Endothelial cell of umbilical vein (primary cell): ENCODE measurements around the gene YTHDF2. TPM values are rescaled to one million over a fixed set of nuclear protein-coding genes. Genes with fewer than 3 reads are reported as not detected.
"Not testable (repeated sequence)": the region's sequence is repeated elsewhere in the genome, so short reads cannot be mapped to it uniquely, and the experiment has no call there.

ENCODE experiments used
- BruUV-seq: library from RNA; stranded (reverse); fragments of 400-500 nt; replicated peaks from 2 replicates; lab custom pipeline; 2021; lab: Mats Ljungman, UMichigan
- CTCF ChIA-PET: fragments of 300-600, 350-600 bp; sonication (Branson Sonifier 250); formaldehyde crosslinking; loops from one replicate; lab custom pipeline; 2021; ENCODE audit warnings: antibody characterized with exemption, inconsistent platforms; lab: Charles Lee
- POLR2A ChIA-PET: fragments of 300-600, 350-600 bp; sonication (Branson Sonifier 250); formaldehyde crosslinking; loops from one replicate; lab custom pipeline; 2021; ENCODE audit warnings: antibody characterized with exemption, inconsistent platforms; lab: Charles Lee
- DNase-seq: peaks from one replicate; pipeline ENCODE4 v3.0.0-alpha.2; 2011; ENCODE audit warnings: low read depth, low spot score
- FAIRE-seq: peaks from 2 replicates; lab custom pipeline; 2011; peaks lifted over from hg19 to GRCh38; lab: Jason Lieb, UNC
- H2AFZ ChIP-seq: 2 replicates; pipeline ENCODE4 v1.6.0; 2012; ENCODE audit warnings: low read depth, low read length, control low read depth, inconsistent platforms
- H3K27ac ChIP-seq: 2 replicates; pipeline ENCODE4 v1.5.1; 2011; ENCODE audit warnings: low read depth, mild to moderate bottlenecking, control low read depth, low read length, moderate library complexity; ENCODE audit not compliant: insufficient read depth
- H3K27me3 ChIP-seq, 2 experiments: 2 replicates each; pipeline versions ENCODE4 v1.6.0 to v1.6.1; 2011; ENCODE audit warnings: low read length in 2 of 2, mixed read lengths in 1 of 2; ENCODE audit not compliant: control insufficient read depth in 2 of 2, insufficient read depth in 2 of 2
- H3K36me3 ChIP-seq, 2 experiments: 2 replicates in 1 of 2; 3 replicates in 1 of 2; pipeline ENCODE4 v1.5.1; 2011; ENCODE audit warnings: low read length in 2 of 2, mild to moderate bottlenecking in 1 of 2, moderate library complexity in 1 of 2; ENCODE audit not compliant: control insufficient read depth in 2 of 2, insufficient read depth in 2 of 2; ENCODE audit errors: extremely low read depth in 1 of 2
- H3K4me1 ChIP-seq: 3 replicates; pipeline ENCODE4 v1.5.1; 2011; ENCODE audit warnings: mild to moderate bottlenecking, low read length; ENCODE audit not compliant: control insufficient read depth, insufficient read depth; ENCODE audit errors: extremely low read depth
- H3K4me2 ChIP-seq: 2 replicates; pipeline ENCODE4 v1.6.1; 2011; ENCODE audit warnings: low read length, control low read depth, mixed read lengths; ENCODE audit not compliant: insufficient read depth
- H3K4me3 ChIP-seq, 3 experiments: fragments of 200-600 bp in 1 of 3; sonication (generic), shearing (Covaris generic) in 1 of 3; replicated peaks in 1 of 3; 2 replicates each; pipeline ENCODE4 v1.5.1; 2011 to 2016; ENCODE audit warnings: control low read depth in 3 of 3, low read length in 3 of 3, mild to moderate bottlenecking in 2 of 3, inconsistent platforms in 1 of 3, low read depth in 1 of 3, moderate library complexity in 1 of 3; ENCODE audit not compliant: insufficient read depth in 1 of 3
- H3K79me2 ChIP-seq: 2 replicates; pipeline ENCODE4 v1.6.0; 2012; ENCODE audit warnings: low read length, inconsistent platforms; ENCODE audit not compliant: control insufficient read depth, insufficient read depth
- H3K9ac ChIP-seq: replicated peaks from 2 replicates; pipeline ENCODE3; 2011; ENCODE audit warnings: low read length, control low read depth; ENCODE audit not compliant: insufficient read depth; ENCODE audit errors: extremely low read depth
- H3K9me1 ChIP-seq: replicated peaks from 3 replicates; pipeline ENCODE4 v1.6.0; 2011; ENCODE audit warnings: mild to moderate bottlenecking, low read length; ENCODE audit not compliant: control insufficient read depth, insufficient read depth; ENCODE audit errors: extremely low read depth
- H3K9me3 ChIP-seq: replicated peaks from 2 replicates; pipeline ENCODE4 v1.5.1; 2012; ENCODE audit warnings: low read length, inconsistent platforms; ENCODE audit not compliant: control insufficient read depth, insufficient read depth
- H4K20me1 ChIP-seq: replicated peaks from 2 replicates; pipeline ENCODE3; 2011; ENCODE audit warnings: mild to moderate bottlenecking, low read length; ENCODE audit not compliant: control insufficient read depth, insufficient read depth; ENCODE audit errors: extremely low read depth
- POLR2A ChIP-seq: IDR thresholded peaks from 2 replicates; pipeline ENCODE4 v1.6.1; 2012; ENCODE audit warnings: low read depth, mild to moderate bottlenecking, control low read depth, low read length
- POLR2AphosphoS5 ChIP-seq: IDR thresholded peaks from 2 replicates; pipeline ENCODE4 v1.6.1; 2012; ENCODE audit warnings: low read depth, mild to moderate bottlenecking, control low read depth, low read length, moderate library complexity; ENCODE audit not compliant: insufficient read depth
- dilution Hi-C: fragments of 300-500 bp; cut with MboI; formaldehyde crosslinking; loops from one replicate; pipeline ENCODE4 v1.15.0; 2019; ENCODE audit warnings: low sequenced_read_pairs; ENCODE audit not compliant: extremely low pct_ligation_motif_present
- intact Hi-C: fragments of 100-400 bp; cut with micrococcal nuclease; formaldehyde crosslinking; loops from one replicate; pipeline ENCODE4 v1.10.0; 2022
- polyA plus RNA-seq, 4 experiments: library from polyadenylated mRNA; depleted of rRNA in 3 of 4; stranded (reverse) in 3 of 4; unstranded in 1 of 4; fragments of >200 nt; gene quantifications; 2 replicates each; pipeline versions ENCODE4 v1.2.1 to v1.2.3, GENCODE V29; 2011 to 2012; ENCODE audit warnings: missing spikeins in 1 of 4
- total RNA-seq: library from RNA; stranded (reverse); gene quantifications from 2 replicates; pipeline ENCODE4 v1.2.3, GENCODE V29; 2021

YTHDF2 gene
- total and polyA plus RNA-seq, 2 donors (not counting 3 experiments of a cell fraction or from before 2014, with no cell fraction given): 72.4 to 105 TPM

- H3K4me3 ChIP-seq, H3K4me1 ChIP-seq, POLR2A ChIA-PET, H4K20me1 ChIP-seq, intact Hi-C loops, FAIRE-seq, H2AFZ ChIP-seq, DNase-seq, H3K27ac ChIP-seq, BruUV-seq, CTCF ChIA-PET, H3K36me3 ChIP-seq, dilution Hi-C loops, H3K9me3 ChIP-seq, H3K27me3 ChIP-seq, H3K9me1 ChIP-seq, H3K9ac ChIP-seq, H3K4me2 ChIP-seq: not testable (repeated sequence)
- peak; percentile 49 for TF ChIP-seq POLR2A
- H3K79me2 ChIP-seq: peaks cover 16% of the 10 kb centered on the region
These were observed 35.2 kb downstream of the YTHDF2 start for GRCh38 chr1:28771921-28772320.

DNA sequence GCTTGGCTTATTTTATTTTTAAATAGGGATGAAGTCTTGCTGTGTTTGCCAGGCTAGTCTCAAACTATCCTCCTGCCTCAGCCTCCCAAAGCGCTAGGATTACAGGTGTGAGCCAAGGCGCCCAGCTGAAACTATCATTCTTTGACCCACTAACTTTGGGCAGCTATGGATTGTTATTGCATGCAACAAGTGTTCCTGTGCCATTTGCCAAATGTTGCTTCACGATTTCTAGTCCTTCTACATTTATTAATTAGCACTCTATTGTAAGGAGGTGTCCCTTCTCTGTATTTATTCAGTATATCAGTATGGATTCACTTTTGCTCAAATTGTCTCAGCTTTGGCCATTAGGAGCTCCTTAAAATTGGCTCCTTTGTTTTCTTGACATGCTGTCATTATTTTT lies 36.4 kb downstream of the YTHDF2 start:
- no peak for TF ChIP-seq POLR2AphosphoS5
- no peaks in the 10 kb centered on the region for H3K27me3 ChIP-seq
- no peaks in the 10 kb centered on the region for H3K9me1 ChIP-seq
- H3K4me3 ChIP-seq: no peak overlapping the region
- H3K4me1 ChIP-seq: no peaks in the 10 kb centered on the region
- no peak overlapping the region for H3K4me2 ChIP-seq
- peaks cover 10% of the 10 kb centered on the region for H3K79me2 ChIP-seq
- H3K9me3 ChIP-seq: no peaks in the 10 kb centered on the region
- no TSS peak for BruUV-seq
- ChIA-PET POLR2A (no interaction called here), CTCF (interaction anchor here (0.7 to 1.9 kb wide), 2 partner anchors 12 to 19 kb away, joined by 3 to 7 read pairs; no protein-coding TSS in a partner anchor)
- FAIRE-seq (no peak), DNase-seq (no peak)
- H3K36me3 ChIP-seq: peaks cover 0 to 3% of the 10 kb centered on the region in 2 experiments
- intact Hi-C loops: no loop called here
- no peak overlapping the region for H3K27ac ChIP-seq
- no peak overlapping the region for H3K9ac ChIP-seq
- H2AFZ ChIP-seq: no peak overlapping the region
- dilution Hi-C loops: no loop called here
- H4K20me1 ChIP-seq: no peaks in the 10 kb centered on the region
